ENCODE data around the gene CCDC127.

CCDC127 gene

DNA sequence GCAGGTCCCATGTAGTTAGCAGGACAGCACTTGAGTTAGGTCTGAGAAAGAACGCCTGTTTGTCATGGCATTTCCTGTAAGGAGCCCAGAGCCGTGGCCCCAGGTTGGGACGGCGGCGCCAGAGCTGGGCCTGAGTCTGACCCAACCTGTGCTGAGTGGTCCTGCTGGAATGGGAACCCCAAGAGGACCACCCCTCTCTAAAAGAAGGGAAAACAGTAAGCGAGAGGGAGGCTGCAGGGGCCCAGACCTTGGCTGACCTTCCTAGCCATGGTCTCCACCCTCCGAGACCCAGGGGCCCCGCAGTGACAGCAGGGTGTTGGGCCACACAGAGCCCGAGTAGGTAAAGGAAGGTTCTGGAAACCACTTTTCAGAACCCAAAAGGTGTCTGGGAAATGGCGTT, 28.5 kb downstream of the CCDC127 start:
- DNase-seq (ENCODE audit: low read depth): no peak

- peak; percentile 68 for DNase-seq (ENCODE audit: low read depth)
Measured at GRCh38 chr5:188488-189481, 29.2 kb downstream of the CCDC127 start.

DNA sequence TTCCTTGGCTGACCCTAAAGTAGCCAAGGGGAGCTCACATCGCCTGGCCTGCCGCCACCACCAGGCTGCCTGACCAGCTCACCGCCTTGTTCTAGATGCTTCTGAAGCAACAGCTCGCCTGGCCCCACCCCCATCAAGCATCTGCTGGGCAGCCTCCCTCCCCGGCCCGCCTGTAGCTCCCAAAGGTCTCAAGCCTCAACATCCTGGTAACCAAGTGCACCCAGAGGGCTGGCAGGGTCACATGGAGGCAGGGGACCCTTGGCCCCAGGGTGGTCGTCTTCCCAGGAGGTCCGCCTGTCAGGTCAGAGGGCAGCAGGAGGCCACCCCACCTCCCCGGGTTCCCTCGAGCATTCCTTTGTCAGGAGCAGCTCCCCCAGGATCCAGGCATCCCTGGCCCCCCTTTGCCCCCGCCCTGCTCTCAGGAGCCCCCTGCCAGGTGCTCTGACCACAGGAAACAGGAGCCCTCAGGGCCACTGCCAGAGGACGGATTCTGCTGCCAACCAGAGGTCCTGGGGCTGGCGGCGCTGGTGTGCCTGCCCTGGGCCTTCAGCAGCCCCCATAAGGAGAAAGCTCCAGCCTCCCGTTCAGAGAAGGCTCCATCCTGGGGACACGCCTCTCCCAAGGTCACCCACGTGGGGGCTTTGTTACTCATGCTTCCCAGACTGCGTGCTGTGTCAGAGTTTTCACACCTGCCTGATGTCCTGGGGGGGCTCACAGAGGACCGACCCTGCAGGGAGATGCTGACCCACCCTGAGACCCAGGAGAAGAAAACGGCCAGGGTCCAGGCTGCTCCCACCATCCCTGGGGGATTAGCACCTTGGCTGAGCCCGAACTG, 30.1 kb downstream of the CCDC127 start:
- no peak for DNase-seq (ENCODE audit: low read depth)

- DNase-seq (ENCODE audit: low read depth): no peak
Measured at GRCh38 chr5:187042-187431, 30.9 kb downstream of the CCDC127 start.

DNA sequence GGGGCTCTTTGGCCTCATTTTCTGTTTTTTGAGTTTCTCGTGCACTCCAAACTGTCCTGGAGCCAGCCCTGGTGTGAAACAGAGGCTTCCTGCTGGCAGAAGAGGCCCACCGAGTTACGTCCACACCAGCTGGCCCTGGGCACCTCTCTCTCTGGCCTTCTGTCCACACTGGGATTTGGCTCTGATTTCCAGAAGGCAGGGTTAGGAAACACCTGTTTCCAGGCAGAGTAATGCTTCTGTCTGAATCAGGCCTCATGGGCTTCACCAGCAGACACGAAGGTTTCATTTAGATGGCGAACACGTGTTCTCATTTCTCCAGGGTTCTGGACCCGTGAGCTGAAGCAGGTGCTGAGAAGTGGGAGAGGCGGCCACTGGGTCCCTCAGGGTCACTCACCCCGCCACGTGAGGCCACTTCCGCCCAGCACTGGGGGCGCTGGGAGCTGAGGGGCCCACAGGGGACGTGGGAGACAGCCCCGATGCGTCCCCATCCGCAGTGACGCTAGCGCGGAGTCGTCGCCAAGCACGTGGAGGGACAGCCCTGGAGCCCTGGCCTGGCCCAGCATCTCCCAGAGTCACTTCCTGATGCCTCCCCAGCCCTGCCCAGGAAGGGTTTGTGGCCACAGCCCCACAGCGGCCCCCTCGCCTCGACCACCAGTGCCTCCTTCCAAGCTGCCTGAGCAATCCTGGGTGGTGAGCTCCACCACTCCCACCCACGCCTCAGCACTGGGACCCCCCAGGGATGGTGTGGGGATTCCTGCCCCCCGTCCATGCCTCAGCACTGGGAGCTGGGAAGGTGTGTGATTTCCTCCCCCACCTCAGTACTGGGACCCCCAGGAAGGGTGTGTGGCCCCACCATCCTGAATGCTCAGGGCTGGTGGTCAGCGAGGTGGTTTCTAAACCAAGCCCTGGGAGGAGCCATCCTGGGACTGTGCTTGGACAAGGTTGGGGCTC, 31.6 kb downstream of the CCDC127 start:
- DNase-seq (ENCODE audit: low read depth): no peak

- no peak for DNase-seq (ENCODE audit: low read depth)
Measured at GRCh38 chr5:185095-186070, 32.6 kb downstream of the CCDC127 start.

- DNase-seq (ENCODE audit: low read depth): no peak
Measured at GRCh38 chr5:184471-184870, 33.5 kb downstream of the CCDC127 start.

- DNase-seq (ENCODE audit: low read depth): no peak
Measured at GRCh38 chr5:182126-182525, 35.8 kb downstream of the CCDC127 start.

DNA sequence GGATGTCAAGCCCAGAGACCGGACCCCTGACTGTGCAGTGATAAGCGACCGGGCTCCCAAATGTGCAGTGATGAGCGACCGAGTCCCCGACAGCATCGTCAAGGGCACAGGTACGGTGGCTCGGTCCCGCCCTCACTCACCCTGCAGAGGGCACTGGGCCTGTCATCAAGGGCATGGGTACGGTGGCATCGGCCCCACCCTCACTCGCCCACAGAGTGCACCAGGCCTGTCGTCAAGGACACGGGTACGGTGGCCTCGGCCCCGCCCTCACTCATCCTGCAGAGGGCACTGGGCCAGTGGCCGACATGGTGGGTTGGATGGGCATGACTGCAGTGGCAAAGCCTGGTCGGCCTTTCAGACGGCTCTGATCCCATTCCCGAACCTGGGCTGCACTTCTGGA, 36.4 kb downstream of the CCDC127 start:
- DNase-seq (ENCODE audit: low read depth): no peak

GRCh38 chr5:181160-181559, 36.8 kb downstream of the CCDC127 start:
- no peak for DNase-seq (ENCODE audit: low read depth)

DNA sequence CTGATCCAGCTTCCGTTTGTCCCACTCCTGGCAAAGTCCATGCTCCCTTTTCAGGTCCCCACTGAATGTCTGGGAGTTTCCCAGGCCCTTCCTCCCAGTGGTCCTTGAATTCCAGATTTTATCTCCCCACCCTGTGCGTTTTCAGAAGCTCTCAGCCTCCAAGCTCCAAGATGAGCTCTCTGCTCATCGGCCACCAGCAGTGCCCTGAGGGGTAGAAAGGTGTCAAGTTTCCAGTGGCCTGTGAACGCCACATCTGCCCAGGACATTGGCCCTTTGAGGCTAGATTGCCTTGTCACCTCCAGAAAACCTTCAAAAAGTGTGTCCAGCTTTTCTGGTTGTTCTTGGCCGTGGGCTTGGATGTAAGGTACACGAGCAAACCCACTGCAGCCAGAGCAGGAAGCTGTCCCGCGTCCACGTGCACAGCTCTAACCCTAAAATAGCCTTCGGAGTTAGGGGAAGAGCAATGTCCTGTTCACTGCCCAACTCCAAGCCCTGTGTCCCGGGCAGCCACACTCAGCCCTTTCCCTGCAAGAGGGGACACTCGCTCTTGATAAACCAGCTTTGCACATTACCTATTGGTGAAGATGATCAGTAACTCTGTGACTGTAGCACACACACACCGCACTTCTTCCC, 37.6 kb downstream of the CCDC127 start:
- no peak for DNase-seq (ENCODE audit: low read depth)

GRCh38 chr5:179401-179800, 38.6 kb downstream of the CCDC127 start:
- DNase-seq (ENCODE audit: low read depth): no peak

DNA sequence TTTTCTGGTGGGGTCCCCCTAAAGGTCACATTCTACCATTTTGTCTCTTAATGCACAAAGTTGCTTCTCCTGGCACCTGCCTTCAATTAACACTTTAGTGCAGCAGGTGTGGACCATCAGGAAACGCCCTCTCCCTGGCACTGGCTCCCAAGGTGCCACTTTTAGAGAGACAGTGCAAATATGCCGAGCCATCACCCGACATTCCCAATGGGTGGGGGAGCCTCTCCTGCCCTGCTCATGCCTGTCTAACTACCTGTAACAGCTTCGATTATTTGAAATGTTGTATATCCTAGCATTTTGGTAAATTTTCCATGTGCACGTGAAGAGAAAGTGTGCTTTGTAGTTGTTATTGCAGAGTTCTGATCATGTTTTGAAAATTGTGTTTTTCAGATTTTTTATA, 39.8 kb downstream of the CCDC127 start:
- no peak for DNase-seq (ENCODE audit: low read depth)

DNA sequence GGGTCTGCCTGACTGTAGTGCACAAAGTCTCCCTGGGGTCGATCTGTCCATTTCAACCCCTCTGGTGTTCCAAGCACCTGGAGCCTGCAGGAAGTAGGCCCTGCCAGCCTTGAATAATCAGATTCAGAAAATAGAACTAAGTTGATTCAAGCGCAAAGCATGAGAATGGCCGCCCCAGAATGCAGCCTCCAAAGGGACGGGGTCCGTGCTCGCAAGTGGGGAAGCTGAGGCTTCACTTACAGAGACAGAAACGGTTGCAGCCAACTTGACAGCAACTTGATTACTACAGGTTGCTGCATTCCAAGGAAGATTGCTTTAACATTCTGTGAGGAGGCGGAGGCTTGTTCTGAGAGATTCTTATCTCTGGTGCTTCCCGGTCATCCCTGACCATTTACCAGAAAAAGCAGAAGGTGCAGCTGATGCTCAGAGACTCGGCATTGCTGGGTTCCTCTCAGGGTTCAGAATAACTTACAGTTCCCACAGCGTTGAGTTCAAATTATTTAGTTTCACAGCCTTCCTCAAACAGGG, 41.6 kb downstream of the CCDC127 start:
- no peak for DNase-seq (ENCODE audit: low read depth)

- DNase-seq (ENCODE audit: low read depth): no peak
Measured at GRCh38 chr5:174876-175465, 43.0 kb downstream of the CCDC127 start.

GRCh38 chr5:174291-174600, 43.7 kb downstream of the CCDC127 start:
- DNase-seq (ENCODE audit: low read depth): no peak

DNA sequence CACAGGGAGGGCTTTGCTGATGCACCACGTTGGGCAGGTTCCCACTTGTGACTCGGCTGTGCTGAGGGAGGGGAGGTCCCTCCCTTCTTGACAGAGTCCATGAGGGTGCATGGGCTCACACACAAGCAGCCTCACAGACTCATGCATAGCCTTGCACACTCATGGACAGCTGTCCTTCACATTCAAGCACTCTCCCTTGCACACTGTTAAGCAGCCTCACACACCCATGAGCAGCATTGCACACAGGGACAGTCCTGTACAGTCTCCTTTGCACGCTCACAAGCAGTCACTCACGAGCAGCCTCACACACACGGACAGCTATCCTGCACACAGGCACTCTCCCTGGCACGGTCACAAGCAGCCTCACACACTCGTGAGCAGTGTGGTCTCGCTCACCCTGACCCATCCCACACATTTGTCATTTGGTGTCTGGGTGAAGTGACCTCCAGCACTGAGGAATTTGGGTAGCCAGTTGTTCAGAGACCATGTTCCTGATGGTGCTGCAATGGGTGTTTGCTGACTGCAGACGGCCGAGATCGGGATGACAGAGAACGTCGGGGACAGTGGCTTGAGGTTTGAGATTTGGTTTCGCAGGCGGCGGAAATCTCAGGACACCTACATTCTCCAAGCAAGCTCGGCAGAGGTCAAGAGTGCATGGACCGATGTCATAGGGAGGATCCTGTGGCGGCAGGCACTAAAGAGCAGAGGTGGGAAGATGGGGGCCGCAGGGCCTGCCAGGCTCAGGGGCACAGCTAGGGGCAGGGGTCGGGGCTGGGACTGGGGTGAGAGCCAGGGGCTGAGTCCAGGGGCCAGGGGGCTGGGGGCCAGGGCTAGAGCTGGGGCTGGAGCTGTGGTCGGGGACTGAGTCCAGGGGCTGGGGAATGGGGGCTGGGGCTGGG, 44.3 kb downstream of the CCDC127 start:
- no peak for DNase-seq (ENCODE audit: low read depth)

DNA sequence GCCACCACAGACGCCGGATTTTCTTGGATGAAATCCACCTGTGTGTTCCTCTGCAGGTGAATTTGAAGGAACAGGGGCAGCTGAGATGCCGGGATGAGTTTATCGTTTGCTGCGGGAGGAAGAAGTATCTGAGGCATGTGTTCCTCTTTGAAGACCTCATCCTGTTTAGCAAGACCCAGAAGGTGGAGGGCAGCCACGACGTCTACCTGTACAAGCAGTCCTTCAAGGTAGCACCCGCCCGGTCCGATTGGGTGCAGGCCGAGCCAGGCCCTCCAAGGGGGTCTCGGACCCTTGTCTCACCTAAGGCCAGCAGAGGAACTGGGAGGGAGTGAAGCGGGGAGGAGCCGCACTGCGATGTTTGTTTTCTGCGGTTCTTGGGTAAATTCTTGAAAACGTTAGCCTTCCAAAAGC, 45.1 kb downstream of the CCDC127 start:
- no peak for DNase-seq (ENCODE audit: low read depth)

- DNase-seq (ENCODE audit: low read depth): no peak
Measured at GRCh38 chr5:172421-172820, 45.5 kb downstream of the CCDC127 start.
